GM18519 (cell line): ENCODE results near the gene TMEM161B.
"Not testable (repeated sequence)": the region's sequence is repeated elsewhere in the genome, so short reads cannot be mapped to it uniquely, and the experiment has no call there.

Source experiments
- ATAC-seq: cut with Tn5 transposase; IDR thresholded peaks from one replicate; pipeline ENCODE4 v1.9.1; 2021; ENCODE audit warnings: mild to moderate bottlenecking, moderate library complexity; ENCODE audit not compliant: unreplicated experiment, low FRiP score

The TMEM161B gene

DNA sequence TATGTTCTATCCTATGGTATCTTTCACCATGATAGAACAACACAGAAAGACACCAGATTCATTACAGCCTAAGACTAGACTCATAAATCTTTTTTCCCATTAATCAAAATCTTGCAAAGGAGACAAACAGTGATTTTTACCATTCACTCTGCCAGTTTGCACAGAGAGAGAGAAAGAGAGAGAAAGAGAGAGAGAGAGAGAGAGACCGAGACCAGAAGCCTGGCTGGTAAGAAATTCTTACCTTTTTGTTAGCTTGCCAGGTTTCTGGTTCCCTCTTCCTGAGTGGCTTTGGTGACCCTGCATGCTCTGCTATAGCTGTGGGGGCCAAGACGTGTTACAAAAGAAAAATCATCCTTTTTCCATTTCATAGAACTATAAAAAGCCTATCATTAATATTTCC, 18.6 kb downstream of the TMEM161B start:
- ATAC-seq, result no peak

DNA sequence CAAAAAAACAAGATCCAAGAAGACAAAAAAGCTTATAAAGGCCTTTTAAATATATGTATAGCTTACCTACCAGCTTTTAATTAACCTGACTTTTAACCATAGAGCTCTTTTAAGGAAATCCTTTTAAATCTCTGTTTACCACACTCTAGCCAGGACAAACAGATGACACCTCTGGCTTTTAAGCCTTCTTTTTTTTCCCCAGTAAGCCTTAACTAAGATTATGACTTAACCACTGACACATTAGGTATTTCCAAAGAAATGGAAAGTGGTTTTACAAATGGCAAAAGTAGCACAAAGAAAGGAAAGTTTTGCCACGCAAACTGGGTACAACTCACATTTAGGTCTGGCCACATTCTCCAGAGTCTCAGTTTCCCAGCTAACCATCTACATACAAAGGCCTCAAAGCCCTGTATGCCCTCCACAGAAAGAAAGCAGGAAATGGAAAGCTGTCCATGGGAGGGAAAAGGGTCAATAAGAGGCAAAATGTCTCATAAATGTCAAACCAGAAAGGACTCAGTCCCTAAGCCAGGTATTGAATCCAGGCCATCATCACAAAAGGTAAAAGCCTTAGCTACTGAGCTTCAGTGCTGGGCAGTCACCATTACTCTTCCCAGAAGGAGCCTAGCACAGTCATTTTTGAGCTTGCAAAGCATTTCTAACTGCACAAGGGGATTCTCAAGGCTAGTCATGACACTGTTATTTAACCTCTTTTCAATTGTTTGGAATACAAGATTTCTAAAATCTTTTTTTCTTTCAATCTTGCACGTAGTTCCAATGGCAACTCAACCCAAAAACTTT, 19.7 kb downstream of the TMEM161B start:
- no peak for ATAC-seq

DNA sequence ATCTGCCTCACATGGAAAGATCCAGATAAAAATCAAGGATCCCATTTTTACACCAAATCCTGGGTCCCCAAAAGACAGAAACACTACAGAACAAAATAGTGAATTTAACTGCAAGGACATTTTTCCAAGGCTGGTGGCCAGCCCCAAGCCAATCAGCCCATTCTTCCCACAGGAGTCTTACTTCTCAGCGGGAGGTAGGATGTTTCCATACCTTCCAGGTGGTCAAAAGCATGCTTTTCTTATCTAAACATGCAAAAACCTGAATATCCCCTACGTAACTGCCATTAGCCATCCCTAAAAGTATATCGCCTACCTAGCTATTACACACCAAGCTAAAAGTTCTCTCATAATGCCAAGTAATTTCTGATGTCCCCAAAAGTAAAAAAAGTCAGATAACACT, 20.6 kb downstream of the TMEM161B start:
- ATAC-seq, result no peak

DNA sequence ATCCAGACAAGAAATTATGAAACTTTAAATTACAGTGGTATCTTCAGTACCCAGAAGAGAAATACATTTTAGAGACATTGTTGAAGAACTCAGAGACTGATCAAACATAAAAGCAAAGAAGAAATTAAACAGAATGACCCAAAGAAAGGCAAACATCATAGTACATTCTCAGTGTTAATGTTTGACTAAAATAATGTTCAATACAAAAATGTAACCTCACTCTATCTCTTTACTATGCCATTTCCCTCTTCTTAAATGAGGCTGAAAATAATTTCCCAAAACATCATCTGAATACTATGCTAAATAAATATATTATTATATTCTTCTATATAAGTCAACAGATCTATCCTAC, 22.8 kb downstream of the TMEM161B start:
- no peak for ATAC-seq

DNA sequence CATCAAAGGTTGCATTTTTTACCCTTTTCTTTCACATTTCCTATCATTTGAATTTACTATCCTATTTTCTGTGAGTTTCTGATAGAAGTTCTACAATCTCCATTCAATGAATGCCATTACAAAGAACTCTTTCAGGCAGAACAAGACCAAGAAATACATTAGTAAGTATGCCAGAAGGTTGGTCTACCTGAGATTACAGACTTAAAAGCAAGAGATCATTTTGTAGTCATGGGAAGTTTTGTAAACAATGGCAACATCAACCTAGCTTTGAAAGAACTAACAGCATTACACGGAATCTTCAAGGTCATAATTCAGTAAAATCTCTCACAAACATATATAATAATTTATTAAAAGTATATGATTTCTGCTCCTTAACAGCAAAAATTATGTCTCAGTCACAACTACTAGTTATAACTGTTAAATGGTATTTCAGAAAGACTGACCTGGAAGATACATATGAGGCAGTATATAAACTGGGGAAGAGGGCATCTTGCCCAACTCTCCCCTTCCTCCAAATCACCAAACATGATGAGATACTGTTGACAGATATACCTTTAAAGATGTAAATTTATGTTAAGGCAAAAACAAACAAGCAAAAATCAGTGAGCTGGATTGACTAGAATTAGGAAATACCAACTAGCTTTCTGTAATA, 23.3 kb downstream of the TMEM161B start:
- ATAC-seq, result no peak

DNA sequence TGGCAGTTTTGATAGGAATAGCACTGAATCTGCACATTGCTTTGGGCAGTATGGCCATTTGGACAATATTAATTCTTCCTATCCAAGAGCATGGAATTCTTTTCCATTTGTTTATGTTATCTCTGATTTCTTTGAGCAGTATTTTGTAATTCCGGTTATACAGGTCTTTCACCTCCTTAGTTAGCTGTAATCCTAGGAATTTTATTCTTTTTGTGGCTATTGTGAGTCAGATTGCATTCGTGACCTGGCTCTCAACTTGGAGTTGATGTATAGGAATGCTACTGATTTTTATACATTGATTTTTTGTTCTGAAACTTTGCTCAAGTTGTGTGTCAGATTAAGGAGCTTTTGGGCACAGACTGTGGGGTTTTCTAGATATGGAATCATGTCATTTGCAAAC, 24.0 kb downstream of the TMEM161B start:
- ATAC-seq, result no peak

DNA sequence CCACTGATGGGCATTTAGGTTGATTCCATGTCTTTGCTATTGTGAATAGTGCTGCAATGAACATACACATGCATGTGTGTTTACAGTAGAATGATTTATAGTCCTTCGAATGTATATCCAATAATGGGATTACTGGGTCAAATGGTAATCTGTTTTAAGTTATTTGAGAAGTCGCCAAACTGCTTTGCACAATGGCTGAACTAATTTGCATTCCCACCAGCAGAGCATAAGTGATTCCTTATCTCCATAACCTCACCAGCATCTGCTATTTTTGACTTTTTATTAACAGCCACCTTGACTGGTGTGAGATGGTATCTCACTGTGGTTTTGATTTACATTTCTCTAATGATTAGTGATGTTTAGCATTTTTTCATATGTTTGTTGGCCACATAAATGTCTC, 25.2 kb downstream of the TMEM161B start:
- not testable (repeated sequence) for ATAC-seq

DNA sequence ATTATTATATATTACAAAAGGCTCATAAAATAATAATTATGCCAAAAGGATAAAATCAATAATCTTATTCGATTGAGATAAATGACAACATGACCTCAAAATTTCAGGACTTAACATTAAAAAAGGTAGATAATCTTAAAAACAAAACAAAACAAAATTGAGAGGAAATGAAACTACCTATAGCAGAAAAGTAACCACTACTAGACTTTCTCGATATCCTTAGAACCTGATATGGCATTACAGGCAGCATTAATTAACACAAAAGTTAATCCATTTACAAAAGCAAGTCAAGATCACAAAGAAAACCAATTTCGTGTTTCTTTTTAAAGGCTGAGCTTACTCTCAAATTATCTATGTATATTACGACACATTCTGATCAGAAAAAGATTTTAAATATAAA, 29.9 kb downstream of the TMEM161B start:
- no peak for ATAC-seq

DNA sequence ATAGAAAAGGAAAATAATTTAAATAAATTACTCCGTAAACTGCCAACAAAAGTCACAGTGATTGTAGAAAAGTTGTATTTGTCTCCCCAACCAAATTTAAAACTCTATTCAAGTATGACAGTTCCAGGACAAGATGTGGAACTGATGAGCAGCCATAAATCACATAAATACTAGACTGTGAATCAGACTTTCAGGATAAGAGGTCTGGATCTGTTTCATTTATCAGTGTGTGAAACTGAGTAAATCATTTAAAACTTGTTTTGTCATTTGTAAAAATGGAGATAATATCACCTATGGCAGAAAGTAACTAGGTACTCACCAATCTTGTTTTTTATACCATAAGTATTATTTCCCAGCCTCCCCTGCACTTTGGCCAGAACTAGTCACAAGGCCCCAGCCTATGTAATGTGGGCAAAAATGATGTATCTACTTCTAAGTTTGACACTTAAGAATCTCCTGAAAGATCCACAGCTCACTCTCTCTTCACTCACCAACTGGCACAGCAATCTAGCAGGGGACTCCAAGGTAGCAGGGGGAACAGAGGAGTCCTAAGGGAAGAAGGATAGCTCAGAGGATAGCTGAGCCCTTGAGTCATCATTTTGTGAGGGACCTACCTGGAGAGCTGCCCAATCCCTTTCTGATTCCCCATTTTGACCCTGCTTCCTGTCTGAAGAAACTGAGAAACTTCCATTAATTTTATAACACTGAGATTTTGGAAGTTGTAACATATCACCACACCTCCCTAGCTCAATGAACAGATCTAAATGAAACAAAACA, 31.6 kb downstream of the TMEM161B start:
- no peak for ATAC-seq

DNA sequence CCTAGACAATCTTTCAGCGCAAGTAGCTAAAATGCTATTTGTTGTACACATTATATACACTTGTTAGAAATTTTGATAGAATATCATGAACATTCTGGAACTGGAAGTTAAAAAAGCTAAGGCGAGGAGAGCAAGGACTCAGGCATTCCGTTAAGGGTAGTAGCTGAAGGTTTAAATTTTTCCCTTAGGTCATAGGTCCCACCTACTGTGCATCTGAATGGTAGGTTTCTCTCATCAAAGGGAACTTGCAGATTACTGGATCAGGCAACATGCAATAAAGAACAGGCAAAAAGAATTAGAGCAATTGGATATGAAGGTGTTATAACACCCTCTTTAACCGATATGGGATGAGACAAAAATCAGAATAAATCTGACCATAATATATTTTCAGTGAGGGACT, 32.8 kb downstream of the TMEM161B start:
- ATAC-seq, result no peak

DNA sequence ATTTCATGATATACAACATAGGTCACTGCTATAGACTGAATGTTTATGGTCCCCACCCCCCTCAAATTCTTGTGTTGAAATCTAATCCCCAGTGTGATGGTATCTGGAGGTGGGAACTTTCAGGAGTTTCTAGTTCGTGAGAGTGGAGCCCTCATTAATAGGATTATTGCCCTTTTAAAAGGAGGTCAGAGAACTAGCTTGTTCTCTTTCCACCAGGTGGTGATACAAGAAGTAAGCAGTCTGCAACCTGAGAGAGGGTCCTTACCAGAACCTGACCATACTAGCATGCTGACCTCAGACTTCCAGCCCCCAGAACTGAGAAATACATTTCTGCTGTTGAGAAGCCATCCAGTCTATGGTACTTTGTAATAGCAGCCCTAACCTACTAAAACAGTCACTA, 33.3 kb downstream of the TMEM161B start:
- no peak for ATAC-seq

DNA sequence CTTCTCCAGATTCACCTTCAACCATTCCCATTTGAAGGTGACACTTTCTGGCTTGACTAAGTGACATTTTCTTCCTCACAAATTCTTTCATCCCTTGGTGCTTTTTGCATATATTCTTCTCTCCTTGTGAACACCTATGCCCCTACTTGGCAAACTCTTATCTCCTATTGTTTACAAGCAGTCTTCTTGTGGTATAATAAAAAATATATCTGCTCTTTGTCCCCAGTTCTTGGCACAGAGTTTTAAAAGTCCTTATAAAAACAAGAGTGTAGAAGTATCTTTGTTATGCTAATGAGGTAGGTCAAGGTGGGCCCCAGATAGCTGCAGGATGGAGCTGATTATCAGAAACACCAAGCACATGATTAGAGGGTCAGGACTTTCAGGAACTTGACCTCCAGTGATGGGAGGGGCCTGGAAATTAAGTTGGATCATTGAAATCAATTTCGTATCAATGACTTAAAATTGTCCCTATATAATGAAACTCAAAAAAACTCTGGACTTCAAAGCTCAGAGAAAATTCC, 38.0 kb downstream of the TMEM161B start:
- no peak for ATAC-seq

DNA sequence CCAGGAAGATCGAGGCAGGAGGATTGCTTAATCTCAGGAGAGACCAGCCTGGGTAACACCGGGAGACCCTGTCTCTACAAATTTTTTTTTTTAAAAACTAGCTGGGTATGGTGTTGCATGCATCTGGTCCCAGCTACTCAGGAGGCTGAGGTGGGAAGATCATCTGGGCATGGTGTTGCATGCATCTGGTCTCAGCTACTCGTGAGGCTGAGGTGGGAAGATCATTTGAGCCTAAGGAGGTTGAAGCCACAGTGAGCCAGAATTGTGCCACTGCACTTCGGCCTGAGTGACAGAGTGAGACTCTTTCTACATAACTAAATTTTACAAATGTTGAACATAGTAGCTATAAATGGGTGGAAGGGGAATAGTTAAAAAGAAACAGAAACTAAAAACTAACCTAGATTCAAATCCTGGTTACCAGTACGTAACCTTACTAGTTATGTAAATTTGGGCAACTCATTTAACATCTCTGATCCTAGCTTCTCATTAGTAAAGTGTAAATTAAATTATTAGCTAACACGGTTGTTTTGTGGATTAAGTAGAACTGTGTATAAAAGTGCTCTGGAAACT, 41.7 kb downstream of the TMEM161B start:
- ATAC-seq, result peak; percentile 68

DNA sequence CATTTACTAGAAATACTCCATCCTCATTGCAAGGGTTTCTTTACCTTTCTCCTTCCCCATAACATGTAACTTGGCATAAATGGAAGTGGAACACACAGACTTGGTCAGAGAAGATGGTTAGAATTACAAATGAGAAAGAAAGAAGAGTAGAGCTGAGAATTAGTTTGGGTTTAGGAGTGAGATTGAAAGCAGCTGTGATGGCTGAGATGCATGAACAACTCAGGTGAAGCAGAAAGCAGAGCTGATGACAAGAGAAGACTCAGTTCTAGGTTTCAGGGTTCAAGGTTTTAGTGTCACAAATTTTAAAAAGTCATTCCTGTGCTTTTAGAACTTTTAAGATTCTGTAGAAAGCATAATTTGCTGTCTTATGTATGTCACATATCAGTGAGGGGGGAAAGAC, 54.0 kb downstream of the TMEM161B start:
- no peak for ATAC-seq

DNA sequence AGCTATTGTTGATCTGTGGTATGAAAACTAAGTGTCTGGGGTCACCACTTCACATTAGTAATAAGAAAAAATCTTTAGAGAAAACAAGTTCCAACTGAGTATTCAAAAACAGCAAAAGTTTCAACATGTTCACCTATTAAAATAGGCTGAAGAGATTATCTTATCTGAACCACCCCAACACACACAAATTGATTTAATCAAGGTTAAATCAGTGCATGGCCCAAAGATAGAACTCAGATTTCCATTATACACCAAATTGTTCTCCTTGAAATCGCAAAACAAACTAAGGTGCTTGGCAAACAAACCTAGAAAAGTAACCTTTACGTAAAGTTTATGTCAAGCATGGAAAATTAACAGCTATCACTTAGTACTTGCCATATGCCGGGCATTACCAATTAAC, 61.1 kb downstream of the TMEM161B start:
- ATAC-seq, result no peak

DNA sequence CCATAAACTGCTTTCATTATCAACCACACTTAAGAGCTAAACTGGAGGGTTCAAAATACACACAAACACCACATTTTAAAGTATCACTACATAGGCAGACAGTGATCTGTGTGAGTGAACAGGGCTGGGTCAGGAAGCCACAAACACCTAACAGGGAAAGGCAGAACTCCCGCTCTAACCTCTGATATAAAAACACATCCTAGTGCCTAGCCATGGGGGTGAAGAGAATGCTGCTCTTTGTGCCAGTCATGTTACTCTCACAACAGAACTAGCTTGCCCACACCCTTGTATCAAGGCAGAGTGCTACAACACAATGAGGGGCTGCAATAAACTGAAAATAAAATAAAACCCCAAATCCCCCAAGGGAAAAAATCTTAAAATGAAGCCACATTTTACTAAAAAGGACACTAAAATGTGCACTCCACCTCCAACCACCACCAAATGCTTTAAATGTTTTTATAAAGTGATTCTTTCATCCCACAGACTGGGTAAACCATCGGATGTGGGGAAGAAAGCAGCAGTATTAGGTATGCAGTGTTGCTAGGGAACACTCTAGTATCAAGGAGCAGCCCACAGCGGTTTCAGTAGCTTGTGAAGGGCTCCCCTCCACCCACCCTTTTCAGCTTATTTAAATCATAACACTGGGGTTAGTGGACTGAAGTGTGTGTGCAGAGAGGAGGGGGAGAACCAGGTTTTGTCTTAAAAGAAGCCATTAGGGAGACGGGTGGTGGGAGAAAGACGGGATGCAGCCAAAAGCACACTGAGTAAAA, 64.5 kb downstream of the TMEM161B start:
- no peak for ATAC-seq

DNA sequence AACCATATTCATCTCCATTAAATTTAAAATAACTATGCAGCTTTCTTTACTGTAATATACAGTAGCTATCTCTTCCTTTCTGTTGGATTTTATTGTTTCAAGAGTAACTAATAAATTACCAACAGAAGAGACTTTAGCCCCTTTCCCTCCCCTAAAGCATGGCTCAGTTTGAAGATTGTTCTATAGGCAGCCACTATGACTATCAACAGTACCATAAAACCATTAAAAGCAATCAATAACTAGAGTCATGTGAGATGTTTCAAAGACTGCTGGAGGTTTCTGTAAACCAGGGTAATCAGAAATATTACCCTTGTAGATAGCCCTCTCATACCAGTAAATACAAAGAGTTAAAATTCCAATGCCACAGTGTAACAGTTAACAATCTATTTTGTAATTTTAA, 73.0 kb downstream of the TMEM161B start:
- ATAC-seq, result no peak

DNA sequence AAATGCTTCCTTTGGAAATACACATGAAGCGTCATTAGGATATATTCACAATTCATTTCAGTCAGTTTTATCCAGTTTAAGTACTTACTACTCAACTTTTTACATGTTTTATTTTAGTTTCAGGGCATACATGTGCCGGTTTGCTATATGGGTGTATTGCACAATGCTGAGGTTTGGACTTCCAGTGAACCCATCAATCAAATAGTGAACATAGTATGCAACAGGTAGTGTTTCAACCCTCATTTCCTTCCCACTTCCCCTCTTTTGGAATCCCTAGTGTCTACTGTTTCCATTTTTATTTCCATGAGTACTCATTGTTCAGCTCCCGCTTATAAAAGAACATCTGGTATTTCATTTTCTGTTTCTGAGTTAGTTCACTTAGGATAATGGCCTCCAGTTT, 74.7 kb downstream of the TMEM161B start:
- no peak for ATAC-seq

DNA sequence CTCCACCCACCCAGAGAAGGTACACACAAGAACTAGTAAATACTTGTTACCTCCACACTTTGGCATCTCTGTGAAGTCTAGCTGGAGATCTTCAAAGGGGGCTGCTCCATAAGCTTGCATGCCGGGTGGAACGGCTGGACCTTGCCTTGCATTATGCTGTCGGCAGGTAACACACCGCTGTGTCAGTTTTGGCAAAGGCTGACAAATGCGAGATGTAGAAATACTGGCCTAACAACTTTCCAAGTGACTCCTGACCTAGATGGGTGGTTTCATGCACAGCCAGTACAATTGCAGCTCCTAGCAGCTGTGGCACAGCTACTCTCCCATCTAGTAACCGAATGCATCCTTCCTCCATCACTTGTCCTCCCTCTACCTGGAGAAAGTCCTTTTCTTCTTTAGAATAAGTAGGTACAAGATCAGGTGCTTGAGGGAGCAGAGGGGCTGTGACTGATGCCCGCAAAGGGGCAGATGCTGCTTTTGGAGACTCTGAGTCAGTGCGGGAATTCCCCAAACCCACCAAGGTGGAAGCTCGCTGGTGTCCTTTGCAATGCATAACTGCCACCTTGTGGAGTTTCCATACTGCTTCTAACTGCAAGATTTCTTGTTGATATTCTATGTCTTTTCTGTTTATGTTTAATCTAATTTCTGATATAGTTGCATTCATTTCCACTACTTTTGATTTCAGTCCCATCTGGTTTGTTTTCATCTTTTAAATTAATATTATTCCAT, 78.4 kb downstream of the TMEM161B start:
- no peak for ATAC-seq

DNA sequence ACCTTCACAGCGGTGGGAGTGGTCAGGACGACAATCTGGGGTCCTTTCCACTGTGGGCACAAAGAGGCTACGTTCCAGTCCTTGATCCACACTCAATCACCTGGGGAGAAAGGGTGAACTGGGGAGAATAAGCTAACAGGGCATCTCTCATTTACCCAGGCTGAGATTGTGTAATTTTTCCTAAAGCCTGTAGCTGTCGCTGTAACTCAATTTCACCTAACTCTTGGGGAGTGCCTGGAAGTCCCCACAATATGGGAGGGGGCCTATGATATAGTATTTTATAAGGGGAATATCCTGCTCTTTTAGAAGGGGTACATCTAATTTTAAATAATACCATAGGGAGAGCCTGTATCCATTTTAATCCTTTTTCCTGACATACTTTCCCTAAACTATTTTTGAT, 79.2 kb downstream of the TMEM161B start:
- not testable (repeated sequence) for ATAC-seq
